HepG2 (cell line): ENCODE measurements around the gene SHC3. TPM values are rescaled to one million over a fixed set of nuclear protein-coding genes. Genes with fewer than 3 reads are reported as not detected.

Experiments used
- ATAC-seq: fragments of 200-7000 bp; cut with Tn5 transposase; 3 replicates; pipeline ENCODE4 v1.9.1; 2020; ENCODE audit warnings: mild to moderate bottlenecking, moderate library complexity
- BruUV-seq: library from RNA; stranded (reverse); fragments of 400-500 nt; replicated peaks from 2 replicates; lab custom pipeline; 2021; lab: Mats Ljungman, UMichigan
- CTCF ChIA-PET: fragments of 300-600 bp; formaldehyde crosslinking; extraction: SDS; loops from one replicate; lab custom pipeline; 2021; ENCODE audit warnings: low total read pairs, inconsistent platforms, low intra/inter-chr PET ratio; lab: Yijun Ruan, JAX
- POLR2A ChIA-PET: fragments of 350-600 bp; sonication (Branson Sonifier 250); formaldehyde crosslinking; loops from one replicate; lab custom pipeline; 2020; ENCODE audit warnings: antibody characterized with exemption, inconsistent platforms; lab: Yijun Ruan, JAX
- DNase-seq: peaks from one replicate; pipeline ENCODE4 v3.0.0-alpha.2; 2015; ENCODE audit warnings: low spot score
- FAIRE-seq: peaks from 3 replicates; lab custom pipeline; 2011; peaks lifted over from hg19 to GRCh38; lab: Jason Lieb, UNC
- H2AFZ ChIP-seq: one replicate; pipeline ENCODE4 v1.6.1; 2011; ENCODE audit warnings: low read length, inconsistent platforms
- H3K27ac ChIP-seq: fragments of 300-600 bp; 3 replicates; pipeline ENCODE4 v1.8.0; 2011; ENCODE audit warnings: mixed run types, mild to moderate bottlenecking, mixed read lengths, low read length, inconsistent platforms; ENCODE audit not compliant: insufficient read depth; ENCODE audit errors: extremely low read length
- H3K27me3 ChIP-seq, 2 experiments: fragments of 200-600 bp in 1 of 2; 2 replicates in 1 of 2; 3 replicates in 1 of 2; pipeline versions ENCODE4 v1.6.0 to v1.8.0; 2011; ENCODE audit warnings: low read length in 2 of 2, mild to moderate bottlenecking in 2 of 2, moderate library complexity in 2 of 2, inconsistent platforms in 1 of 2; ENCODE audit not compliant: insufficient read depth in 2 of 2, control insufficient read depth in 1 of 2
- H3K36me3 ChIP-seq, 2 experiments: fragments of 200-600 bp in 1 of 2; replicated peaks in 1 of 2; 2 replicates in 1 of 2; 3 replicates in 1 of 2; pipeline versions ENCODE4 v1.5.1 to v1.8.0; 2011; ENCODE audit warnings: low read length in 2 of 2, inconsistent platforms in 1 of 2; ENCODE audit not compliant: insufficient read depth in 2 of 2, control insufficient read depth in 1 of 2
- H3K4me1 ChIP-seq: 2 replicates; pipeline ENCODE4 v1.5.1; 2012; ENCODE audit warnings: low read length, inconsistent platforms; ENCODE audit not compliant: insufficient read depth
- H3K4me2 ChIP-seq: 2 replicates; pipeline ENCODE4 v1.6.0; 2011; ENCODE audit warnings: low read depth, low read length, inconsistent platforms
- H3K4me3 ChIP-seq, 3 experiments: fragments of 200-600 bp in 1 of 3; sonication (generic), shearing (Covaris generic) in 1 of 3; replicated peaks in 1 of 3; 2 replicates each; pipeline ENCODE4 v1.5.1; 2011 to 2016; ENCODE audit warnings: low read length in 3 of 3, inconsistent platforms in 2 of 3, low read depth in 2 of 3, mild to moderate bottlenecking in 2 of 3, control low read depth in 1 of 3, mixed read lengths in 1 of 3; ENCODE audit not compliant: insufficient read depth in 1 of 3
- H3K79me2 ChIP-seq: one replicate; pipeline ENCODE4 v1.6.1; 2011; ENCODE audit warnings: low read length, inconsistent platforms; ENCODE audit not compliant: insufficient read depth
- H3K9ac ChIP-seq: 2 replicates; pipeline ENCODE4 v1.6.0; 2011; ENCODE audit warnings: mild to moderate bottlenecking, low read depth, low read length, inconsistent platforms; ENCODE audit not compliant: insufficient read depth
- H3K9me3 ChIP-seq: 2 replicates; pipeline ENCODE4 v1.5.1; 2012; ENCODE audit warnings: mild to moderate bottlenecking, low read length
- H4K20me1 ChIP-seq: 2 replicates; pipeline ENCODE4 v1.6.0; 2011; ENCODE audit warnings: inconsistent platforms, mild to moderate bottlenecking, low read length, moderate library complexity; ENCODE audit not compliant: insufficient read depth
- ATRX ChIP-seq: sonication (generic); formaldehyde crosslinking; IDR thresholded peaks from 2 replicates; pipeline ENCODE4 v1.4.0; 2020; ENCODE audit warnings: missing genetic modification reagents, borderline replicate concordance
- ETV5 ChIP-seq: IDR thresholded peaks from 2 replicates; pipeline ENCODE4 v1.6.1; 2018; ENCODE audit warnings: missing biosample characterization, missing genetic modification reagents, inconsistent platforms, borderline replicate concordance
- FLYWCH1 ChIP-seq: sonication (generic); formaldehyde crosslinking; IDR thresholded peaks from 2 replicates; pipeline ENCODE4 v1.8.1; 2023; ENCODE audit warnings: mild to moderate bottlenecking, missing genetic modification reagents
- REXO4 ChIP-seq: sonication (generic); formaldehyde crosslinking; IDR thresholded peaks from 2 replicates; pipeline ENCODE4 v1.8.0; 2022; ENCODE audit warnings: missing genetic modification reagents, mild to moderate bottlenecking, borderline replicate concordance
- ZNF367 ChIP-seq: sonication (generic); formaldehyde crosslinking; IDR thresholded peaks from 2 replicates; pipeline ENCODE4 v1.4.0; 2020; ENCODE audit warnings: missing genetic modification reagents, borderline replicate concordance
- ZNF569 ChIP-seq: sonication (generic); formaldehyde crosslinking; IDR thresholded peaks from 2 replicates; pipeline ENCODE4 v1.5.0; 2020; ENCODE audit warnings: mild to moderate bottlenecking, missing genetic modification reagents, moderate library complexity, borderline replicate concordance
- WGBS: methylation state at CpG from one replicate; pipeline ENCODE4 v1.1.6; 2017; ENCODE audit warnings: low lambda C conversion rate; 5-methylcytosine and 5-hydroxymethylcytosine counted together
- in situ Hi-C: cut with HindIII; loops from 2 replicates; pipeline ENCODE4 v1.10.0; 2017; ENCODE audit warnings: low pct_unique_long_range_greater_than_20kb; ENCODE audit not compliant: extremely low pct_ligation_motif_present
- intact Hi-C: fragments of 100-400 bp; cut with micrococcal nuclease; formaldehyde crosslinking; loops from one replicate; pipeline ENCODE4 v1.10.0; 2022; ENCODE audit not compliant: unreplicated experiment
- polyA plus RNA-seq, 8 experiments: library from polyadenylated mRNA; depleted of rRNA in 3 of 8; stranded (reverse) in 7 of 8; unstranded in 1 of 8; fragments of >200 nt; fragmentation: Illumina TruSeq in 4 of 8; extraction: Trizol in 4 of 8; gene quantifications; 2 replicates each; pipeline versions ENCODE4 v1.2.1 to v1.2.3, GENCODE V29; 2011 to 2016; ENCODE audit warnings: low read depth in 4 of 8, missing spikeins in 1 of 8, mixed read lengths in 1 of 8; ENCODE audit not compliant: insufficient read depth in 1 of 8
- total RNA-seq, 5 experiments: library from RNA; depleted of rRNA; stranded (reverse); fragments of >200 nt; fragmentation: Illumina TruSeq; extraction: Trizol; gene quantifications; 2 replicates each; pipeline ENCODE4 v1.2.3, GENCODE V29; 2016; ENCODE audit warnings: low read depth in 1 of 5
- TF ChIP-seq, protein P1 (sequence below): sonication (generic); formaldehyde crosslinking; IDR thresholded peaks from 2 replicates; pipeline ENCODE4 v1.8.0; 2022; ENCODE audit warnings: mild to moderate bottlenecking, missing genetic modification reagents; ENCODE audit not compliant: insufficient replicate concordance
- TF ChIP-seq, protein P2 (sequence below): sonication (generic); formaldehyde crosslinking; IDR thresholded peaks from 2 replicates; pipeline ENCODE4 v1.4.0; 2020; ENCODE audit warnings: low read depth, mild to moderate bottlenecking, missing genetic modification reagents
- TF ChIP-seq, protein P3 (sequence below): sonication (generic); formaldehyde crosslinking; IDR thresholded peaks from 2 replicates; pipeline ENCODE4 v1.5.0; 2020; ENCODE audit warnings: mild to moderate bottlenecking, missing genetic modification reagents, borderline replicate concordance
- TF ChIP-seq, protein P4 (sequence below): IDR thresholded peaks from 2 replicates; pipeline ENCODE4 v1.6.1; 2016
- TF ChIP-seq, protein P5 (sequence below): sonication (generic); formaldehyde crosslinking; IDR thresholded peaks from 2 replicates; pipeline ENCODE4 v1.5.0; 2020; ENCODE audit warnings: missing genetic modification reagents
- TF ChIP-seq, protein P6 (sequence below): sonication (generic); formaldehyde crosslinking; IDR thresholded peaks from 2 replicates; pipeline ENCODE4 v1.5.0; 2020; ENCODE audit warnings: mild to moderate bottlenecking, missing genetic modification reagents
- TF ChIP-seq, protein P7 (sequence below): IDR thresholded peaks from 2 replicates; pipeline ENCODE4 v1.6.1; 2016; ENCODE audit warnings: missing compliant biosample characterization, missing genetic modification reagents, borderline replicate concordance

The SHC3 gene
- total and polyA plus RNA-seq, 2 of the 13 experiments (the other 11 are each of a cell fraction or from before 2014, with no cell fraction given) = 0.09 to 0.89 TPM

DNA sequence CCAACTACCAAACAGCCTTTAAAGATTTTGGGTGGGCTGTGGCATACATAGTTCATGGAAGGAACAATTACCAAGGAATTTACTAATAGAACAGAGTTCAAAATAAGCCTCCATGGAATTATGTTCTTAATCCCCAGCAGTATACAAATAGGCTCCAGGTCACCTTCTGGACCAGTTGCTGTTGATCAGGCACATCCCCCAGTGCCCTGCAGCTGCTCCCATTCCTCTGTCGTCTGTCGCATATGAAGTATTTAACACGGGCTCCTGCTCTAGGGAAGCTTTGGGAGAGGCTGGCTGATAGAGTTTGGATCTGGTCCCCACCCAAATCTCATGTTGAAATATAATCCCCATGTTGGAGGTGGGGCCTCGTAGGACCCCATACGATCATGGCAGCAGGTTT is 17.8 kb downstream of the SHC3 start:
- ChIA-PET POLR2A (no interaction called here), CTCF (no interaction called here)
- Histone ChIP-seq H2AFZ (no peak overlapping the region), H3K4me3 (no peak overlapping the region), H3K79me2 (no peaks in the 10 kb centered on the region), H3K27ac (no peak overlapping the region), H3K36me3 (no peaks in the 10 kb centered on the region), H4K20me1 (no peaks in the 10 kb centered on the region), H3K4me2 (no peak overlapping the region), H3K9me3 (no peaks in the 10 kb centered on the region), H3K4me1 (no peaks in the 10 kb centered on the region), H3K27me3 (no peaks in the 10 kb centered on the region), H3K9ac (no peak overlapping the region)
- no TSS peak for BruUV-seq
- TF ChIP-seq, protein P1, sequence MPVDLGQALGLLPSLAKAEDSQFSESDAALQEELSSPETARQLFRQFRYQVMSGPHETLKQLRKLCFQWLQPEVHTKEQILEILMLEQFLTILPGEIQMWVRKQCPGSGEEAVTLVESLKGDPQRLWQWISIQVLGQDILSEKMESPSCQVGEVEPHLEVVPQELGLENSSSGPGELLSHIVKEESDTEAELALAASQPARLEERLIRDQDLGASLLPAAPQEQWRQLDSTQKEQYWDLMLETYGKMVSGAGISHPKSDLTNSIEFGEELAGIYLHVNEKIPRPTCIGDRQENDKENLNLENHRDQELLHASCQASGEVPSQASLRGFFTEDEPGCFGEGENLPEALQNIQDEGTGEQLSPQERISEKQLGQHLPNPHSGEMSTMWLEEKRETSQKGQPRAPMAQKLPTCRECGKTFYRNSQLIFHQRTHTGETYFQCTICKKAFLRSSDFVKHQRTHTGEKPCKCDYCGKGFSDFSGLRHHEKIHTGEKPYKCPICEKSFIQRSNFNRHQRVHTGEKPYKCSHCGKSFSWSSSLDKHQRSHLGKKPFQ (CRISPR knock-in tag) = no peak
- TF ChIP-seq ZNF569 (CRISPR knock-in tag) (no peak), ATRX (CRISPR knock-in tag) (no peak), REXO4 (CRISPR knock-in tag) (no peak), FLYWCH1 (CRISPR knock-in tag) (no peak), ZNF367 (CRISPR knock-in tag) (no peak), ETV5 (CRISPR knock-in tag) (no peak)
- TF ChIP-seq, protein P2, sequence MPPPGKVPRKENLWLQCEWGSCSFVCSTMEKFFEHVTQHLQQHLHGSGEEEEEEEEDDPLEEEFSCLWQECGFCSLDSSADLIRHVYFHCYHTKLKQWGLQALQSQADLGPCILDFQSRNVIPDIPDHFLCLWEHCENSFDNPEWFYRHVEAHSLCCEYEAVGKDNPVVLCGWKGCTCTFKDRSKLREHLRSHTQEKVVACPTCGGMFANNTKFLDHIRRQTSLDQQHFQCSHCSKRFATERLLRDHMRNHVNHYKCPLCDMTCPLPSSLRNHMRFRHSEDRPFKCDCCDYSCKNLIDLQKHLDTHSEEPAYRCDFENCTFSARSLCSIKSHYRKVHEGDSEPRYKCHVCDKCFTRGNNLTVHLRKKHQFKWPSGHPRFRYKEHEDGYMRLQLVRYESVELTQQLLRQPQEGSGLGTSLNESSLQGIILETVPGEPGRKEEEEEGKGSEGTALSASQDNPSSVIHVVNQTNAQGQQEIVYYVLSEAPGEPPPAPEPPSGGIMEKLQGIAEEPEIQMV = no peak
- TF ChIP-seq, protein P3, sequence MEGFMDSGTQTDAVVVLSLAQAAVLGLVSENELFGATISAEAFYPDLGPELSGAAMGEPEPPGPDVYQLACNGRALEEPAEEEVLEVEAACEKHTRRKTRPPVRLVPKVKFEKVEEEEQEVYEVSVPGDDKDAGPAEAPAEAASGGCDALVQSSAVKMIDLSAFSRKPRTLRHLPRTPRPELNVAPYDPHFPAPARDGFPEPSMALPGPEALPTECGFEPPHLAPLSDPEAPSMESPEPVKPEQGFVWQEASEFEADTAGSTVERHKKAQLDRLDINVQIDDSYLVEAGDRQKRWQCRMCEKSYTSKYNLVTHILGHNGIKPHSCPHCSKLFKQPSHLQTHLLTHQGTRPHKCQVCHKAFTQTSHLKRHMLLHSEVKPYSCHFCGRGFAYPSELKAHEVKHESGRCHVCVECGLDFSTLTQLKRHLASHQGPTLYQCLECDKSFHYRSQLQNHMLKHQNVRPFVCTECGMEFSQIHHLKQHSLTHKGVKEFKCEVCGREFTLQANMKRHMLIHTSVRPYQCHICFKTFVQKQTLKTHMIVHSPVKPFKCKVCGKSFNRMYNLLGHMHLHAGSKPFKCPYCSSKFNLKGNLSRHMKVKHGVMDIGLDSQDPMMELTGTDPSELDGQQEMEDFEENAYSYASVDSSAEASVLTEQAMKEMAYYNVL (CRISPR knock-in tag) = no peak
- TF ChIP-seq, protein P4, sequence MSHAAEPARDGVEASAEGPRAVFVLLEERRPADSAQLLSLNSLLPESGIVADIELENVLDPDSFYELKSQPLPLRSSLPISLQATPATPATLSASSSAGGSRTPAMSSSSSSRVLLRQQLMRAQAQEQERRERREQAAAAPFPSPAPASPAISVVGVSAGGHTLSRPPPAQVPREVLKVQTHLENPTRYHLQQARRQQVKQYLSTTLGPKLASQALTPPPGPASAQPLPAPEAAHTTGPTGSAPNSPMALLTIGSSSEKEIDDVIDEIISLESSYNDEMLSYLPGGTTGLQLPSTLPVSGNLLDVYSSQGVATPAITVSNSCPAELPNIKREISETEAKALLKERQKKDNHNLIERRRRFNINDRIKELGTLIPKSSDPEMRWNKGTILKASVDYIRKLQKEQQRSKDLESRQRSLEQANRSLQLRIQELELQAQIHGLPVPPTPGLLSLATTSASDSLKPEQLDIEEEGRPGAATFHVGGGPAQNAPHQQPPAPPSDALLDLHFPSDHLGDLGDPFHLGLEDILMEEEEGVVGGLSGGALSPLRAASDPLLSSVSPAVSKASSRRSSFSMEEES (CRISPR knock-in tag) = no peak
- TF ChIP-seq, protein P5, sequence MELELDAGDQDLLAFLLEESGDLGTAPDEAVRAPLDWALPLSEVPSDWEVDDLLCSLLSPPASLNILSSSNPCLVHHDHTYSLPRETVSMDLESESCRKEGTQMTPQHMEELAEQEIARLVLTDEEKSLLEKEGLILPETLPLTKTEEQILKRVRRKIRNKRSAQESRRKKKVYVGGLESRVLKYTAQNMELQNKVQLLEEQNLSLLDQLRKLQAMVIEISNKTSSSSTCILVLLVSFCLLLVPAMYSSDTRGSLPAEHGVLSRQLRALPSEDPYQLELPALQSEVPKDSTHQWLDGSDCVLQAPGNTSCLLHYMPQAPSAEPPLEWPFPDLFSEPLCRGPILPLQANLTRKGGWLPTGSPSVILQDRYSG (CRISPR knock-in tag) = no peak
- TF ChIP-seq, protein P6, sequence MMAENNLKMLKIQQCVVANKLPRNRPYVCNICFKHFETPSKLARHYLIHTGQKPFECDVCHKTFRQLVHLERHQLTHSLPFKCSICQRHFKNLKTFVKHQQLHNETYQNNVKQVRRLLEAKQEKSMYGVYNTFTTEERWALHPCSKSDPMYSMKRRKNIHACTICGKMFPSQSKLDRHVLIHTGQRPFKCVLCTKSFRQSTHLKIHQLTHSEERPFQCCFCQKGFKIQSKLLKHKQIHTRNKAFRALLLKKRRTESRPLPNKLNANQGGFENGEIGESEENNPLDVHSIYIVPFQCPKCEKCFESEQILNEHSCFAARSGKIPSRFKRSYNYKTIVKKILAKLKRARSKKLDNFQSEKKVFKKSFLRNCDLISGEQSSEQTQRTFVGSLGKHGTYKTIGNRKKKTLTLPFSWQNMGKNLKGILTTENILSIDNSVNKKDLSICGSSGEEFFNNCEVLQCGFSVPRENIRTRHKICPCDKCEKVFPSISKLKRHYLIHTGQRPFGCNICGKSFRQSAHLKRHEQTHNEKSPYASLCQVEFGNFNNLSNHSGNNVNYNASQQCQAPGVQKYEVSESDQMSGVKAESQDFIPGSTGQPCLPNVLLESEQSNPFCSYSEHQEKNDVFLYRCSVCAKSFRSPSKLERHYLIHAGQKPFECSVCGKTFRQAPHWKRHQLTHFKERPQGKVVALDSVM (CRISPR knock-in tag) = no peak
- TF ChIP-seq, protein P7, sequence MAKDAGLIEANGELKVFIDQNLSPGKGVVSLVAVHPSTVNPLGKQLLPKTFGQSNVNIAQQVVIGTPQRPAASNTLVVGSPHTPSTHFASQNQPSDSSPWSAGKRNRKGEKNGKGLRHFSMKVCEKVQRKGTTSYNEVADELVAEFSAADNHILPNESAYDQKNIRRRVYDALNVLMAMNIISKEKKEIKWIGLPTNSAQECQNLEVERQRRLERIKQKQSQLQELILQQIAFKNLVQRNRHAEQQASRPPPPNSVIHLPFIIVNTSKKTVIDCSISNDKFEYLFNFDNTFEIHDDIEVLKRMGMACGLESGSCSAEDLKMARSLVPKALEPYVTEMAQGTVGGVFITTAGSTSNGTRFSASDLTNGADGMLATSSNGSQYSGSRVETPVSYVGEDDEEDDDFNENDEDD (CRISPR knock-in tag) = no peak
- 37% methylated on average over 4 of the region's 5 CpGs for WGBS
- no peak for FAIRE-seq
- in situ Hi-C loops = no loop called here
- no peak for DNase-seq
- no peak for ATAC-seq
- intact Hi-C loops = no loop called here
